Raji (cell line): ENCODE measurements around the gene ARPC2.

Source experiments
- POLR2A ChIP-seq: IDR thresholded peaks from 2 replicates; pipeline ENCODE4 v1.6.1; 2011; ENCODE audit warnings: low read depth, low read length, control low read depth; ENCODE audit not compliant: insufficient read depth

Gene ARPC2

GRCh38 chr2:218216674-218217359, at the start of gene ARPC2:
TSS of gene ARPC2 (plus strand) at chr2:218217189. CDS start at chr2:218217471, 282 bp downstream.
- TF ChIP-seq POLR2A, result peak; percentile 83

- TF ChIP-seq POLR2A, result no peak
Measured at GRCh38 chr2:218168016-218168415, 49.0 kb upstream of the ARPC2 start.

DNA sequence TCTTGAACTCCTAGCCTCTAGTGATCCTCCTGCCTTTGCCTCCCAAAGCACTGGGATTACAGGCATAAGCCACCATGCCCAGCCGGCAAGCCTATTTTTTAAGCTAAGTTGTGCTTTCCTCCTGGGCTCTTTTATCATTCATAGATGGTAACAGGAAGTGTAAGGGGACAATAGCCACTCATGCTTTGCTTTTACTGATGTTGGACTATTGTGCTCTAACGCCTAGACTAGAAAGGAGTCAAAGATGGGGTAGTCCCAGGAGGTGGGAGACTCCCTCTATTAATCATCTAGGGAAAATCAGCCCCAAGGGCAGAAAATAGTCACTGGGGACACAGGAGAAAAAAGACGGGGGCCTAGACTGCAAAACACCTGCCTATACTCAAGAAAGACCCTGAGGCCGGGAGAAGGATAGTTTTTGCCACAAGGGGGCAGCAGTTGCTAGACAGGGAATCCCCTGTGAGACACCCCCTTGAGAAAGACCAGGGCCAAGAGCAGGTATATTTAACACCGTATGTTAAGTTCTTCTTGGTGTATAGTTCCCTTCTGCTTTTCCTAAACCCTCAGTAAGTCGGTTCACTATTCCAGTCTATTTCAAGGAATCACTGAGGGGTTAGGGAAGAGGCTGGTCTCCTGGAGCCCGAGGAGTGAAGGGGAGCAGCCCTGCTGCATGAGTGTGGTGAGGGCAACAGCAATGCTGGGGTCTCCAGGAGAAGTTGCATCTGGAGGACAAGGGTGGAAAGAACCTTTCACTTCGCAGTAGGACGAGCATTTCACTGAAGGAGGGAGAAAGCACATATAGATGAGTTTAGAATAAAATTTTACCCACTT, 48.1 kb upstream of the ARPC2 start:
- TF ChIP-seq POLR2A, result no peak

GRCh38 chr2:218169757-218170546, 47.0 kb upstream of the ARPC2 start:
- TF ChIP-seq POLR2A, result no peak

DNA sequence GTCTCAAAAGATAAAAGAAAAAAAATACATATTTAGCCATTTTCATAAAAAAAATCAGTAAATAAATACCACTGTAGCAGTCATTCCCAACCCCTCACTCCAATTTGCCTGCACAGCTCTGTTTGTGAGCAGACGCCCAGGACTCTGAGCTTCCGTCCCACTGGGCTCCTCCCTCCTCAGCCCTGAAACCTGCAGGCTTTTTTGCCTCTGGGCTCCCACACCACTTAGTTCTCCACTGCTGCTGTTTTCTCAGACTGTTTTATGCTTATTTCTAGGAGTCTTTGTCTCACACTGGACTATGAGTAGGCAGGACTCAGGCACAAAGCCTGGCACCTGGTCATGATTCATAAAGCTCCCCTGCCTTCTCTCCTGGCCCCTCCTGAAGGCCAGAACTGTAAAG, 44.1 kb upstream of the ARPC2 start:
- no peak for TF ChIP-seq POLR2A

GRCh38 chr2:218179782-218180181, 37.2 kb upstream of the ARPC2 start:
- no peak for TF ChIP-seq POLR2A

GRCh38 chr2:218180467-218181114, 36.4 kb upstream of the ARPC2 start:
- no peak for TF ChIP-seq POLR2A

DNA sequence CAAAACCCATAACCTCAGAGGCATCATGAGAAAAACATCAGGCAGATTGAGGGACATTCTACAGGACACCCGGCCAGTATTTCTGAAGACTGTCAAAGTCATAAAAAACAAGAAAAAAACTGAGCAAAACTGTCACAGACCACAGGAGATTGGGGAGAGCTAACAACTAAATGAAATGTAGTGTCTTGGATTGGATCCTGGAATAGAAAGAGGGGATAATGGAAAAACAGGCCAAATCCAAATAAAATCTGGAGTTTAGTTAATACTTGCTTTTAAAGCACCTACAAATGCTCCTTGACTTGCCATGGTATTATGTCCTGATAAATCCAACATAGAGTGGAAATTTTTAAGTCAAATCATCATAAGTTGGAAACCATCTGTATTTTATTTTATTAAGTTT, 32.7 kb upstream of the ARPC2 start:
- TF ChIP-seq POLR2A, result no peak

DNA sequence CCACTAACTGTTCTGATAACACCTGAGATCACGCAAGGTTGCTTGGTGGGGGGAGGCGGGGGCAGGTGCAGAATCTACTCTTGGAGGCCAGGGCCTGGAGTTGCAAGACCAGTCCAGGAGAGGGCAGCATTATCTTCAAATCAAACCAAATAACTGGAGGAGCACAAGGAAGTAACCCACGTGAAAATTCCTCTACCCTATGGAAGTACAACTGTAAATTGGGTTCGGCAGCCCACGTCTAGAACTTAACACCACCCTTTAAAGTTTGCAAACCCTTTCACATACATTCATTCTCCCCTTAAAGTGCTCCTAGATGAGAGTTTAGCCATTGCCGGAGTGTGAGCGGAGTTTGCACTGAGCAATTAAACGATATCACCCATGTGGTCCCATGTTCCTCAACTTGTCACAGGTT, 30.6 kb upstream of the ARPC2 start:
- TF ChIP-seq POLR2A, result no peak

- no peak for TF ChIP-seq POLR2A
Measured at GRCh38 chr2:218186876-218187275, 30.1 kb upstream of the ARPC2 start.

GRCh38 chr2:218187296-218188015, 29.5 kb upstream of the ARPC2 start:
- TF ChIP-seq POLR2A, result no peak

DNA sequence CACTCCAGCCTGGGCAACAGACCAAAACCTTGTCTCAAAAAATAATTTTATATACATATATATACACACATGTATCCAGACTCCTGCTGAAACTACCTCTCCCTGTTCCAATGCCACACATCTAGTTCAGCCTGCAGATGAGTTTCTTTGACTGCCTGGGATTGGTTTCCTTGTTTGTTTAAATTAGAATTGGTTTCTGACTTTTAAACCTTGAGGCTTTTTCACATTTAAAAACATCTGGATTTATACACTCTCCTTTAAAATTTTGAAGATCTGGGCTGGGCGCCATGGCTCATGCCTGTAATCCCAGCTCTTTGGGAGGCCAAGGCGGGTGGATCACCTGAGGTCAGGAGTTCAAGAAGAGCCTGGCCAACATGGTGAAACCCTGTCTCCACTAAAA, 28.5 kb upstream of the ARPC2 start:
- no peak for TF ChIP-seq POLR2A

DNA sequence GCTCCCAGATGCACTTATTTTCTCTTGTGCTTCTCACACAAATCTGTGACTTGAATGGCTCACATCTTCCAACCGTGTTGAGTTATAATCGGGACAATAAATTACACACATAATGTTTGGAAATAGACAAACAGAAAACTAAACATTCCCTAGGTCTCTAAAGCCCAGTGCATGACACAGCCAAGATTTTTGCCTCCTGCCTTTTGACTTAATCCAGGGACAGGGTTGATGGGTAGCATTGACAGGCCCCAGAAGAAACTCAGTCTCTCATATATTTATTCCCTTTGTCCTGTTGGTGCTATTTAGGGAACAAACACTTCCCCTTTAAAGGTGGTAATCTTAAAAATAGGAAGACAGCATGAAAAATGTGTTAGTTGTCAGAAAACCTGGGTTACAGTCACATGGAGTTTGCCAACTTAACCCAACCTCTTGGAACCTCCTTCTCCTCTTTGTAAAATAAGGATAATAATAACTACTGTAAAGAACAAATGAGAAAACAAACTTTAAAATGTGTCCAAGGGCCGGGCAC, 24.0 kb upstream of the ARPC2 start:
- no peak for TF ChIP-seq POLR2A

- TF ChIP-seq POLR2A, result no peak
Measured at GRCh38 chr2:218193701-218194100, 23.3 kb upstream of the ARPC2 start.
